Activated T-cell treated with anti-CD3 and anti-CD28 coated beads for 4 hours (primary cell): Measurements from ENCODE around the gene PACRG.

Experiments
- DNase-seq: peaks from one replicate; pipeline ENCODE4 v3.0.0-alpha.2; 2020

The PACRG gene

DNA sequence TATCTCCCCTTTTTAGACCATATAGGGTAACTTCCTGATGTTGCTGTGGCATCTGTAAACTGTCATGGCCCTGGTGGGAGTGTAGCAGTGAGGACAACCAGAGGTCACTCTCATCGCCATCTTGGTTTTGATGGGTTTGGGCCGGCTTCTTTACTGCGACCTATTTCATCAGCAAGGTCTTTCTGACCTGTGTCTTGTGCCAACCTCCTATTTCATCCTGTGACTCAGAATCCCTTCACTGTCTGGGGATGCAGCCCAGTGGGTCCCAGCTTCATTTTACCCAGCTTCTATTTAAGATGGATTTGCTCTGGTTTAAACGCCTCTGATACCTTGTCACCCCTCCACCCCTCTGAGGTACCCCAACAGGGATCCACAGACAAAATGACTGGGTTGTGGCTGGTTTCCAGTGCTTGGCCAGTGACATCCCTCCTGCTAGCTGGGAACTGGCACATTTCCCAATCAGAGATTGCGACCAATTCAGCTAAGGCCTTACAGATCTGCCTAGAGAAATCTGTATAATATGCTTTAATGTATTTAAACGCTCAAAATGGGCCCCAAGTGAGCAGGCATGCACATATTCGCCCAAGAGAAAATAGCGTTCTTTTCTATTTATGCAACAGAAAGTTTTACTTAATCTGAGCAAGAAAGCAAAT lies 371.2 kb downstream of the PACRG start:
- no peak for DNase-seq

DNA sequence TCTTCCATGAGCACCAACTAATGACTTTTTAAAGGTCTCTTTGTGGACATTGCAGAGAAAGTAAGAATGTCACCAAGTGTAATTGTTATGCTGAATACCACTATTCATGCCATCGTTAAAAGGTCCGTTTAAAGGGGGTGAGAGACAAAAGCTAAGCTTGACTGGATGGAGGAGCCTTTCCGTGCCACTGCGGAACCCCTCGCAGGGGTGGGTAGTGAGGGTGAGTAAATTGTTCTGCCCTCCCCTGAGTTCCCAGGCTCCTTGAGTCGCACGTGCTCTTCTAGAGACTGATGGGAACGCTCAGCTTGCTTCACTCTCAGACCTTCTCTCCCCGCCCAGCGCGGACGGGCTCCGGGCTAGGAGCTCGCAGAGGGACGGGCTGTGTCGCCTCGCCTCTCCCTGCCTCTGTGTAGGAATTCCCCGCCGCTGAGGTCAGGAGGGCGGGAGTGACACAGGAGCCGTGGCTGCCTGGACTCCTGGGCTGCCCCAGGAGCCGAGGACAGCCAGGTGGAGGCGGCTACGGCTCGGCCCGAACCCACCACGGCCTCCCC lies 371.9 kb downstream of the PACRG start:
- no peak for DNase-seq

DNA sequence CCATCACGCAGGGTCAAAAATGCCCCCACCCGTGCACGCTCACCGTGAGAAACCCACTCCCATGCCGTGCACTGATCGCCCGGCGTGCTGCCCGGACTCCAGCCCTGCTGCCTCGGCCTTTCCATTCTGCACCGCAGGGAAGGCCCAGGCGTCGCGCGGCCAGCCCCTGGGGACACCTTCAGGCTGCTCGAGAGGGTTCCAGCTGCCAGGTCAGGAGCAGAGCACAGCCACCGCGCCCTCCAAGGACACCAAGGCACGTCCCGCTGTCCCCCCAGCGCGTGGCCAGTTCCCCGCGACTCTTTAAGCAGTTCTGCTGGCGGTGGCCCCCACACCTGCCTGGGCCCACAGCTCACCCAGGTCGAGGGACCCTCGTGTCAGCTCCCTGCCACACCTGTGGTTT lies 372.5 kb downstream of the PACRG start:
- no peak for DNase-seq

DNA sequence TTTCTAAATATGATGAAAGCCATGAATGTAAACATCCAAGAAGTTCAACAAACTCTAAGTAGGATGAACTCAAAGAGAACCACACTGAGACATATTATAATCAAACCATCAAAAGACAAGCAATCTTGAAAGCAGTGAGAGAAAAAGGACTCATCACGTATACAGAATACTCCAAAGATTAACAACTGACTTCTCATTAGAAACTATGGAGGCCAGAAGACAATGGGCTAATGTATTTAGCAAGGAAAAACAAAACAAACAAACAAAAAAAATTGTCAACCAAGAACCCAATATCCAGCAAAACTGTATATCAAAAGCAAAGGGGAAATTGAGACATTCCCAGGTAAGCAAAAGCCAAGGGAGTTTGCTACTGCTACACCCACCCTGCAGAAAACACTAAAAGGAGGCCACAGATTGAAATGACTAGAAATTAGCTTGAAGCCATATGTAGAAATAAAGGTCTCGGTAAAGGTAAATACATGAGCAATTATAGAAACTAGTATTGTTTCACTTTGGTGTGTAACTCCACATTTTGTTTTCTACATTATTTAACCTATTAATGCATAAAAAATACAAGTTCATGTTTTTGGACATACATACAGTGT lies 385.7 kb downstream of the PACRG start:
- DNase-seq, result no peak

DNA sequence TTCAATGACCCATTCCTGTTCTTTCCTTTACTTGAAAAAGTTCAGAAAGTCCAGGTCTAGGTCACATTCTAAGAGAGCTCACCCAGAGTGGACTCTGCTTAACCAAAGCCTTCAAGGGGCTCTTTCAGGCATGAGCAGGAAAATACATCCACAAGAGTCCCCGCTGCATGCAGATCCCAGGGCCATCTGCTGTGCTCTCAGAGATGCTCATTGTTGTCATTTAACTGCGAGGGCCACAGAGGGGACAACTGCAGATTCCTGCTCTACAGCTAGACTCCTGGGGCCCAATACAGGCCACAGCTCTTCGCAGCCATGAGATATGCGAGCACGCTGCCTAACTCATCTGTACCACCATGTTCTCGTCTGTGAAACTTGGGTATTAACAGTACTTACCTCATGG lies 391.2 kb downstream of the PACRG start:
- no peak for DNase-seq

DNA sequence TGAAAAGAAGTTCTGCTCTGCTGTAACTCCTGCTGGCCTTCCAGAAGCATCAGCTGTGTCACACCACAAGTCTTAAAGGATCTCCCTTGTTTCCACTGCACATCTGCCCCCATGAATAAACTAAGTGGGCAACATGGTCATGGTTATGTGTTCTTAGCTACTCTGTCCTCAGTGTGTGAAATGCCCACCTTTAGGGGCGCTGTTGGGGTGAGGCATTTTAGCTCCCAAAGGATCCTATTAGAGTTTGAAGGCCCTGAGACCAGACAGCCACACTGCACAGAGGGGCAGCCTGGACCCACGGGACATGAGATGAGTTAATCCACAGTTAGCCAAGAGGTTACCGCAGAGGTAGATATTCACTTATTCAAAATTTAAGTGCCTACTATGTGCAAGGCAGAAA lies 392.4 kb downstream of the PACRG start:
- DNase-seq, result no peak

DNA sequence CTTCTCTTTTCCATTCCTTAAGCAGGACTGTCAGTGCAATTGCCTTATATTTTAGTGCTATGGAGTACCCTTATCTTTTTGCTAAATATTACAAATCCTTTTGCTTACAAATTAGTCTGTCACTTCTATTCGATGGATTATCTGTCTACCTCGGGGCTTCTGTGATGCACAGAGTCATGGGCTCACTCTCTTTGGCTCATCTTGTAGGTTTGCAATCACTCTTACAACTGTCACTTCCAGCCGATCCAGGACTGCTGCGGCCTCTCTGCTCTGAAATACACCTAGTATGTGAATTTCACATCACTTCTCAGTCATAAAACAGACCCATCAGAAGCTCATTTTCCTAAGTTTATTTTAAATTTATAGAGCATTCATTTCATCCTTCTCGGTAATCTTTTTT lies 393.5 kb downstream of the PACRG start:
- no peak for DNase-seq

DNA sequence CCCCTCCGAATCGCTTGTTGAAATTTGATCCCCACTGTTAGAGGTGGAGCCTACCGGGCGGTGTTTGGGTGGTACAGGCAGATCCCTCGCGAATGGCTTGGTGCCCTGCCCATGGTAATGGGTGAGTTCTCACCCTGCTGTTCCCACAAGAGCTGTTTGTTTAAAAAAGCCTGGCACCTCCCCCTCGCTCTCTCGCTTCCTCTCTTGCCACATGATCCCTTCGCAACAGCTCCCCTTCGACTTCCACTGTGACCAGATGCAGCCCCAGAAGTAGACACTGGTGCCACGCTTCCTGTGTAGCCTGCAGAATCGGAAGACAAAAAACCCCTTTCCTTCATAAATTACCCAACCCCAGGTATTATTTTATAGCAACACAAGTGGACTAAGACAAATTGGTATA lies 394.6 kb downstream of the PACRG start:
- DNase-seq, result no peak

DNA sequence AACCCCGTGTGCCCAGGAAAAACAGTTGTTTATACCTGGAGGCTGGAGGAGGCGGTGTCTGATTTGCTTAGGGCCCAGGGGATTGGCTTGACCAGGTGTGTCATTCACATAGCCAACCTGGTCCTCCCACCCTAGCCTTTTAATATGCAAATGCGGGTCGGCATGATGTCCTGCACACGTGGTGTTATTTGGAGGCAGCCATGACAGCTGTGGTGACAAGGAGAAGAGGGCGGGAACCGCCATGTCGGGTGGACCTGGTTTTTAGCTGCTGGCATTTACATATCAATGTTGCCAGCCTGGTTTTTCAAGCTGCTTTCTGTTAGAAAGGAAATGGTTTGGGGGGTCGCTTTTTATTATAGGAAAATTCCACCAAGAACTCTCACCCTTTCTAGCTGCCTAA lies 395.3 kb downstream of the PACRG start:
- no peak for DNase-seq

DNA sequence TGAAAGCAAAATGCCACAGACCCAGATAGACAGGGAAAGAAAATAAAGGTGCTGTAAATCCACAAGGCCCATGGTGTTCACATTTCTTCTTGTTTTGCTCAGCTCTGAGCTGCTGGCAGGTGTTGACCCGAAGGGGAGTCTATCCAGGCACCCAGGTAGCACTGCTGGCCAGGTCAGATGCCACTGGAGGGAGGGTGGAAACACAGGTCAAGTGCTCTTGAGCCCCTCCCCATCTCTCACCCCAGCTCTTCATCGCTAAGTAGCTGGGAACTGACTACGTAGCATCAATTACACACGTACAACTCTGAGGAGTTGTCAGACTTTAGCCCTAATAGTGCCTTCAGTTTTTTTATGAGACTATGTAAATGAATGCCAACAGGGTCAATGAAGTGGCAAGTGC lies 399.0 kb downstream of the PACRG start:
- no peak for DNase-seq

DNA sequence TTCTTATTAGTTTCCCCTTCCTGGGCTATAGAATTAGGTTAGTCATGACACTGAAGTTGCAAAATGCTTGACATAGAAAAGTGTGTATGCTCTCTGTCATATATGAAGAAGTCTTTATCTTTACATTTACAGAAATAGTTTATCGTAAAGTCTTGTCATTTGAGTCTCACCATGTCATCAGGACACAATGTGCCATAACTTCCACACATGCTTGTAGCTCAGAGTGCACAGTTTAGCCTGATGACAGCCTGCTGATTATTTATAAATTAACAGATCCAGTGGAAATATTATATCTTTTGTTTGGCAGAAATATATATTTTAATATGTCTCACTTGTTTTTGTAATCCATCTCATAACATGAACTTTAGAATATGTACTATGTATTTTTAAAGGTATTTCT lies 399.8 kb downstream of the PACRG start:
- no peak for DNase-seq

DNA sequence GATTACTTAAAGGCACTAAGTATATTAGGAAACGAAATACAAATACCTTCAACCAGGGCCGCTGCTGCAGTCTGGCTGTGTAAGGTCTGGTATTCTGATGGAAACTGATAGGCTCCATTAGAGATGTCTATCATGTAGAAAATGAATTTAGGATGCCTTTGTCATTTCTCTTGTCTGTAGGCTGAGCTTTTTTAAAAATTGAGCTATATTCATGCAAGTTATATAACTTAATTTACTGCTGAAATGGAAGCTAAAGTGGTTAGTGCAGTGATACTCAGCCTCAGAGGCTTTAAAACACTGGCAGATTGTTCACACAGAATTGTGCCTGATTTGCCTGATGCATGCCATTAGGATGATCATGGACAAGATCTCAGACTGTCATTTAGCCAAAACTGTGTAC lies 400.6 kb downstream of the PACRG start:
- DNase-seq, result no peak

DNA sequence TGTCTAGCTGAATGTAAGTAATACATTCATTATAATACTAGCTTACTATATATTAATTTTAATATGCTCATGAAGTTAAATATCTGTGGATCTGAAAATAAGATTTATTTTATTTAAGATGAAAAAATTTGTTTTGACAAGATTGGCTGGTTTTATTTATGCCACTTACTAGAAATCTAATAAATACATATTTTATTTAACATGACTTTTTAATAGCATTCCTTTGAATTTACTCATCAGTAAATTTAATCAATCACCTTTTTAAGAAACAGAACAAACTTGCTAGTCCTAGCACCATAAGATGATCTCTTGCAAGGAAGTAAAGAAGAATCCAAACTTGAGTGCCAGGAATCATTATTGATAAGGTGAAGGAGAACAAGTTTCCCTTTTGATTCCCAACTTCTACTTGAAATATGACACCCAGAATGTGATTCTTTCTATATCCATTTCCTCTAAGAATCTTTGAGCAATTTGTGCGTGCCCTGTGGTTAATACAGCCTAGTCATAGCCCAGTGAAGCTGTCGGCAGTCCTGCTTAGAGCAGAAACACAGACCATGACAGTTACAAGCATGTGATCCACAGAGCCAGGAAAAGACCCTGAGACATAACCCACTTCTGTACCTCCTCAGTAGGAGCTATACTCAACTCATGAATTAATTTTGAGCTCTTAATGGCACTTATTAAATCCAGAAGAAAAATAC lies 404.4 kb downstream of the PACRG start:
- no peak for DNase-seq

DNA sequence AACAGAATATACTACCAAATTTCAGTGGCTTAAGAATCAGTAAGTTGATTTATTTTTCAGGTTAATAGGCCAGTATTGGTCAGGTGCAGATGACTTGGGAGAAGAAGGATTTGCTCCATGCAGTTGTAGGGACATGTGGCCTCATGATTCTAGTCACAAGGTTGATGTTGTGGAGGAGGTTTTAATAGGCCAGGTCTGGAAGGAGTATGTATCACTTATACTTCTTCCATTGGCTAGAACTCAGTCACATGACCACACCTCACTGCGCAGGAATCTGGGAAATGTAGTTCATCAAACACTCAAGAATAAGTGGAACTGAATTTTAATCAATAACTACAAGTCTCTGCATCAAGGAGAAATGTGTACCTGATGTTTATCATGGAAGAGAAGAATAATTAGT lies 405.2 kb downstream of the PACRG start:
- no peak for DNase-seq

DNA sequence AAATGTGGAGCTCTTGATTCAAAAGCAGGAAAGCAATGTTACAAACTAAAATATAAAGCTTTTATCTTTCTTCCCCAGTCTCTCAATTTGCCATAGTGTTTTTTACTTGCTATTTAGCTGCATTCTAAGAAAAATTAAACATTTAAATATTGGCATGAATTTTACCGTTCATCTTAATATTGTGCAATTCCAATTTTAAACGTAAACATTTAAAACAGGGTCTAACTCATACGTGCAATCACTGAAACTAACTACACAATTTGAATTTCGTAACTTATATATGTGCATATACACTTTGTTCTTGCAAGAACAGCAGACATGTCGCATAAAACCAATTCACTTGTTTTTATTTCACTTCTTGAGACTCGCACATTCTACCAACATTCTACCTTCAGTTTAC lies 405.9 kb downstream of the PACRG start:
- no peak for DNase-seq

DNA sequence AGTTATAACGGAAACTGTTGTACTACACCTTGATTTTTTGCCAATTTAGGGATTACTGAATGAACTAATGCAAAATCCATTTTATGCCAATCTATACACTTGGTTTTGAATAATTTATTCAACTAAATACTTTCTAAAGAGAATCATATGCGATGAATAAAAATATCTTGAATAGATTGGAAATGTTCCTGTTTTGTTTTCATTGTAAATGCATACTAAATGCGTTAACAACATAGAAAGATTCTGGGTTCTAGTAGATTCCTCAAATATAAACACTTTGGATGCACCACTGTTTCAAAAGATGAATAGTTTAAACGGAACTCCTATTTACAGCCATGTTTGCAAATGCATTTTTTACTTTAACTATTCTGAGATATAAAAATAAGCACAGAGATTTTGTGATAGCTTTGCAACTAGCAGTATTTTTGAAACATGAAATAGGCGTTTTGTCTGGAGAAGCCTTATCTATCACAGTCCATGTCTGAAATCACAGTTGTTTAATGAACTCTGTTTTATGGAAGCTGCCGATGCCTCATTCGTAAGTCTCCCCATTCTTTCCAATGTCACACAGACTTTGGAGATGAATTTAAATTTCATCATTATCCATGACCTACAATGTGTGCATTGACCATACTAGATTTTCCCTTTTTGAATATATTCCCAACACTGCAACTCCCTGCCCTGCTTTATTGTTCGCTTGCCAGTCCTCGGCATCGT lies 409.1 kb downstream of the PACRG start:
- DNase-seq, result no peak

DNA sequence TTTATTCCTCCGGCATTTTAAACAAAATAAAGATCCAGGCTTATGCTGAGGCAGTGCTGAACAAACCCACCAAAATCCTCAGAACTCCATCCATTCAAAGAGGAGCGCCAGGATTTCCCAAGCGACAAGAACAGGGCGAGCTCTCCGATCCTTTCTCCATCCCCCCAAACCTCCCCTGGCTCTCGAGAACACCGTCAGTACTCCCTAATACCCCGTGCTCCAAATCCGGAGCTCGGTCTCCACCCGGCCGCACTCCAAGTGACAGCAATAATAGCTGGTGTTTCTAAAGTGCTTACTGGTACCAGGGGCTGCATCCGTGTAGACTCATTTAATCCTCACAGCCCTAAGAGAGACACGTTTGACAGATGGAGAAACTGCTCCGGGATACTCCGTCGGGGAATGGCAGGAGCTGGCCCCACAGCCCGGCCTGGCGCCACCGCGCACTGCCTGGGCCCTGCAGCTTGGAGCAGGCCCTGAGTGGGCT lies 409.7 kb downstream of the PACRG start:
- DNase-seq, result no peak

DNA sequence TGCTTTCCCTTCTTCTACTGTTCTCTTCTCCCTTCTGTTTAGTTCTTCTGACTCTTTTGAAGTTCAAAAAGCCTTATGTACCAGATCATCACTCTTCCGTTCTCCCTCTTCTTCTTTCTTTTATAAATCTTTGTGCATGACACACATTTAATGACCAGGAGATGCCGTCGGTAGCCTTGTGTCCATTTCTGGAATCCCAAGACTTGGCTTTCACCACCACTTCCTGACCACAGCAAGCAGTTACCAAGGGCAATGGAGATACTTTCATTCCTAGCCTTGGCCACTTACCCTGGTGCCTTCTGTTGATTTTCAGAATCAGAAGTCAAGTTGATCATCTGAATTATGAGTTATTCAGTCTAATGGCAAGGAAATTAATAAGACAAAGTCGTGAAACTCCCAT lies 418.3 kb downstream of the PACRG start:
- no peak for DNase-seq

DNA sequence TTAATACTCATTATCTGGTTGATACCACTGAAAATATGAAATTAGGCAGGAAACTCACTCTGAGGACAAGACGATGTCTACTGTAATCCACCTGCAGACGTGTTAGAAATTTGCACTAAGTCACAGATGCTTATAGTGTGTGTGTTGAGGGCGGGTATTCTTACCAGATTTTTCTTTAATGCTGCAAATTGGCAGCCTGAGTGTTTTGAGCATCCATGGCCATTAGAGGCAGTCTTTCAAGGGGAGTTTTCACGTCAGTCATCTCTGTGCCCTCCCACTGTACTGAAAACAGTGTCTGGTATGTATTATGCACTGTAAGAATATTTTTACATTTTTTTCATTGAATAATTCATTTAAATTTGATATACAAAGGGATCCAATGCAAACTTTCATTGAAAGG lies 420.2 kb downstream of the PACRG start:
- DNase-seq, result no peak

DNA sequence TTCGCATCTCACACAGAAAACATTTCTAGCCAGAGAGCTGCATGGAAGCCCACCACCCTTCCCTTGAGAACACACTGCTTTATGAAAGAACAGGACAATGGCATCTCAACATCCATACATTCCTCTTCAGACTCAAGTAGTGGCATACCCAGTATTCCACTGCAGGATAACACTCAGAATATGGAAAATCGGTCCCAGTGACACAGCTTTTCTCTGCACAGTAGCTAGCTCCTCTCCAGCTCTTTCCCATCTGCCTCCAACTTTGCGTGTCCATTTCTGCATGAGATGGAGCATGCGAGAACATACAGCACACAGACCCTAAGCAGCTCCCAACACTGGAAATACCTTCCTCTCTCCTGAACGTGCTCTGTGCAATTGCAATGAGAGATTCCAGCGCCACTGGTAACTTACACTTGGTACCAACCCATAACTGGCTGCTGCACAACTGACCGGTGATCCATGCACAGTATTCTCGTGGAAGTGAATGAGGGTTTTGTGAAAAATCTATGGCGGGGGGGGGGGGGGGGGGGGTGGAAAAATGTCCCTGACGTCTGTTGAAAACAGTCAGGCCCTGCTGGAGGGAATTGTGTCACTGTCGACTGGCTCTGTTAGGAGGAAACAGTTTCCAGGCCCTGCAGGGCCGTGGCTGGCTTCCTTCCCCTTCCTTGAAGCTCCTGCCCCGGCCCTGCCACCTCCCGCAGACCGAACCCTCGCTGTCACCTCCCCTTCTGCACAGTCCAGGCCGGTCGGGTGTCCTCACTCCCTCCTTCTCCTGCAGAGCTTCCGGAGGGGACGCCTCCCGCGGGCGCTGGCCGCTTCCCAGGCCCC lies 420.9 kb downstream of the PACRG start:
- no peak for DNase-seq

DNA sequence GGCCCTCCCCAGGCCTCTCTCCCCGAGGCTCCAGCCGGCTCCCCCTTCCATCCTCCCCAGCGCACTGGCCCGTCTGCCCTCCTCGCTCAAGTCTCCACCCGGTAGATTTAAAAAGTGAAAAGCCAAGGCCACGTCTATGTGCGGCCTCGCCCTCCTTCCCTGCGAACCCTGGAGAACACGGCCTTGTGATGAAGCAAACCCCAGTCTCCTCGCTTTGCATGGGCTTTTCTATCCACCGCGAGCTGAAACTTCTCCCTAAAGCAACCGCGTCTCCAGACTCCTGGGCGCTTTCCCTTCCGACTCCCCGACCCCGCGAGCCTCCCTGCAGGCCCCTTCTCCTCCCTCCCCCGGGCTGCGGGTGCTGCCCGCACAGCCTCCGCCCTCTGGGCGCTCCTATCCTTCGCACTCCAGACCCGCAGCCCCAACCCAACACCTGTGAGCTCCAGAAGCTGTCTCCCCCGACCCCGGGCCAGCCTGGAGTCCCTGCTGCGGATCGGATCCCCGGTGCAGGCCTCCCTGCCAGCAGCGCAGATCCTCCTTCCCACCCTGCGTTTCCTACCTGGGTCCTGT lies 421.6 kb downstream of the PACRG start:
- DNase-seq, result no peak

DNA sequence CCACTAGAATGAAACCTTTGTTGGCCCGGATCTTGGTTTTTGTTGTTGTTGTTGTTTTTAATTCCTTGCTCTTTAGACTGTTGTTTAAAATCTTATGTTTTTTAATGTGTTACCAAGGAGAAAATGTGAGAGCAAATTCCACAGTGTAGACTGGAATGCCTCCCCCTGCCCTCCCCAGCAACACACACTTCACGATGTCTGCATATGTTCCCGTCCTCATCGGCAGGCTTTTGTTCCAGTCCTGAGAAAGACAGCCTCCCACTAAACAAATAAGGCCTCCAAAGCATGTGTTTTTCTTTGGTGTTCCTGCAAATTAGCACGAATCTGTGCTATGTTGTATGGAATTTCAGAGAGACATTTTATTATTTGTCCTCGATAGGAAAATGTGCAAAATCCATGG lies 423.4 kb downstream of the PACRG start:
- no peak for DNase-seq
